Posterior cingulate gyrus (tissue), 11 donors: ENCODE measurements around the gene FUT2.
"Not testable (repeated sequence)": the region's sequence is repeated elsewhere in the genome, so short reads cannot be mapped to it uniquely, and the experiment has no call there.

Source experiments
- DNase-seq, 10 donors: peaks; one replicate each; pipeline versions ENCODE4 v3.0.0 to v3.0.0-alpha.2; 2020 to 2021; ENCODE audit warnings: mixed read lengths in 3 of 10
- intact Hi-C: fragments of 100-400 bp; cut with DNase I; formaldehyde crosslinking; loops from one replicate; pipeline ENCODE4 v1.15.1; 2023

FUT2 gene

GRCh38 chr19:48695743-48696352, at the start of gene FUT2:
Gene FUT2, plus strand, starts transcription at chr19:48695971. Its CDS starts 6,986 bp downstream, at chr19:48702957.
- no peak for DNase-seq
- intact Hi-C loops, result no loop called here

GRCh38 chr19:48646001-48646721, 49.6 kb upstream of the FUT2 start, which contains the start of gene CA11:
Gene CA11, minus strand, starts transcription at chr19:48646187. Its CDS starts 555 bp downstream, at chr19:48645632.
- peak; percentile 81 to 98 (median 88) for DNase-seq
- intact Hi-C loops, result loop anchor here (2.0 to 5.0 kb wide), 2 partner anchors 76 to 195 kb away; no protein-coding TSS in a partner anchor

DNA sequence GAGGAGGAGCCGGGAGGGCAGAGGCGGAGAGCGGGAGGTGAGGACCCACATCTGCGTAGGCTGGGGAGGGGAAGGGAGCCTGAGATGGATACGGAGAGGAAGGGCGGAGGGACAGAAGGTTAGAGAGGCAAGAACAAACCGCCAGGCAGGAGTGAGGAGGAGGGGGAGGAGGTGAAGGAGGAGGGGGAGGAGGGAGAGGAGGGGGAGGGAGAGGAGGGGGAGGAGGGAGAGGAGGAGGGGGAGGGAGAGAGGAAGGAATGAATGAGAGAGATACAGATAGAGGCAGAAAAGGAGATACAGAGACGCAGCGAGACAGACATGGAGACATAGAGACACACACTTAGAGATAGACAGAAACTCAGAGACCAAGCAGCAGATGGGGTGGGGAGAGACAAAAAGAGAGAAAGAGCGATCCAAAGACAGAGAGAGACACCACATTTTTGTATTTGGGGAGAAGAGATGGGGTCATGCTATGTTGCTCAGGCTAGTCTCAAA, 49.0 kb upstream of the FUT2 start:
- no peak for DNase-seq
- intact Hi-C loops, result loop anchor here (2.0 to 5.0 kb wide), 2 partner anchors 76 to 194 kb away; no protein-coding TSS in a partner anchor

GRCh38 chr19:48648134-48648533, 47.6 kb upstream of the FUT2 start:
- intact Hi-C loops, result loop anchor here (5.0 kb wide), 1 partner anchor 74 kb away; no protein-coding TSS in a partner anchor
- no peak for DNase-seq

DNA sequence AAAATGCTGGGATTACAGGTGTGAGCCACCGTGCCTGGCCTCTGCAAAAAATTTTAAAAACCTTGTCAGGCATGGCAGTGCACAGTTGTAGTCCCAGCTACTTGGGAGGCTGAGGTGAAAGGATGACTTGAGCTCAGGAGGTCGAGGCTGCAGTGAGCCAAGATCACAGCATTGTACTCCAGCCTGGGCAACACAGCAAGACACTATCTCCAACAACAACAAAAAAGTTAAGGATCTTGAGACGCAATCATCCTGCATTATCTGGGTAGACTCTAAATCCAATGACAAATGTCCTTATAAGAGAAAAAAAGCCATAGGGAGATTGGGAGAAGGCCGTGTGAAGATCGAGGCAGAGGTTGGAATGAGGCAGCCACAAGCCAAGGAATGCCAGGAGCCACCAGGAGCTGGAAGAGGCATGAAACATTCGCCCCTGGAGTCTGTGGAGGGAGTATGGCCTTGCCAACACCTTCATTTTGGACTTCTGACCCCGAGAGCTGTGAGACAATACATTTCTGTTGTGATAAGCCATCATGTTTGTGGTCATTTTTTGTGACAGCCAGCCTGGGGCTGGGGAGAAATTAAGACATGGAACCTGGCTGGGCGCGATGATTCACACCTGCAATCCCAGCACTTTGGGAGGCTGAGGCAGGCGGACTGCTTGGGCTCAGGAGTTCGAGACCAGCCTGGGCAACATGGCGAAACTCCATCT, 44.6 kb upstream of the FUT2 start:
- DNase-seq, result no peak
- intact Hi-C loops, result no loop called here

DNA sequence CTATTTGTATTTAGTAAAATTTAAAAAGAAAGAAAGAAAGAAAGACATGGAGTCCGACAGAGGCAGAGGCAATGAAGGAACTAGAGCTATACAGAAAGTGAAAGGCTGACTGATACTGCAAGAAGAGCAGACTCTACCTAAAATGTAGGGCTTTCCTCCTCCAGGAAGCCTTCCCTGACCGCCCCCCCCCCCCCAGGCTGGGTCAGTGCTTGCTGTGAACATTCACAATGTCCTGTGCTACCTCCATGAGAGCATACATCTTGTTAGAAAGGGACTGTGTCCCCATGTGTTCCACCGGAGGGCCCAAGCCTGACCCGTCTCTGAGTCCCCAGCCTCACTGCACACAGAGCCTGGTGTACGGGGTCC, 44.1 kb upstream of the FUT2 start:
- no peak for DNase-seq
- intact Hi-C loops, result no loop called here

- intact Hi-C loops, result no loop called here
- DNase-seq, result peak in 1 of 10 donors; percentile 28
These were observed 41.3 kb upstream of the FUT2 start for GRCh38 chr19:48654299-48655059.

DNA sequence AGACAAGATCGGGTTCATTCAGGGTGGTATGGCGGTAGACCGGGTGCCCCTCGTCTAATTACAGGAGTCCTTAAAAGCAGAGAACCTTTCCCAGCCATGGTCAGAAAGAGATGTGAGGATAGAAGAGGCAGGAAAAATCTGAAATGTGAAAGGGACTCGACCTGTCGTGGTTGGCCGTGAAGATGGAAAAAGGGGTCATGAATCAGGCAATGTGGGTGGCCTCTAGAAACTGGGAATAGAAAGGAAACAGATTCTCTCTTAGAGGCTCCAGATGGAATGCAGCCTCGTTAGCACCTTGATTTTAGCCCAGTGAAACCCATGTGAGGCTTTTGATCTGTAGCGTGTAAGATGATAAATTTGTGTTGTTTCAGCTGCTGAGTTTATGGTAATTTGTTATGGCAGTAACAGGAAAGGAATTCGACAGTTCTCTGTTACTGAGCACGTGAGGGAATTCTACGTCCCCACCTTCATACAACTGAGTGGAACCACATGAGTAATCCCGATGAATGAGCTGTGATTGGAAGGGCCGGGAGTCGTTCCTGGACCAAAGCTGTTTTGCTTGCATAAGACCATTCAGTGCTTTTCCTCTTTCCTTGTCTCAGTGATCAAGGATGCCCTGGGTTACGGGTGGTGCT, 38.8 kb upstream of the FUT2 start:
- intact Hi-C loops, result no loop called here
- peak in 1 of 10 donors; percentile 66 for DNase-seq

DNA sequence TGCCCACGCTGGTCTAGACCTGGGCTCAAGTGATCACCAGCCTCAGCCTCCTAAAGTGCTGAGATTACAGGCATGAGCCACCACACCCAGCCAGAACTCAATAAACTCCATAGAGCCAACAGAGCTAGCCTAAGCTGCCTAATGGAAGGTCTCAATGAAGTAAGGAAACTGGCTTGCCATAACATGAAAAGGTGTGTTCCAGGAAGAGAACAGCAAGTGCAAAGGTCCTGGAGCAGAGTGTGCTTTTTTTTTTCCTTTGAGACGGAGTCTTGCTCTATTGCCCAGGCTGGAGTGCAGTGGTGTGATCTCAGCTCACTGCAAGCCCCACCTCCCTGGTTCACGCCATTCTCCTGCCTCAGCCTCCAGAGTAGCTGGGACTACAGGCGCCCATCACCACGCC, 37.9 kb upstream of the FUT2 start:
- intact Hi-C loops, DNase-seq: not testable (repeated sequence)

DNA sequence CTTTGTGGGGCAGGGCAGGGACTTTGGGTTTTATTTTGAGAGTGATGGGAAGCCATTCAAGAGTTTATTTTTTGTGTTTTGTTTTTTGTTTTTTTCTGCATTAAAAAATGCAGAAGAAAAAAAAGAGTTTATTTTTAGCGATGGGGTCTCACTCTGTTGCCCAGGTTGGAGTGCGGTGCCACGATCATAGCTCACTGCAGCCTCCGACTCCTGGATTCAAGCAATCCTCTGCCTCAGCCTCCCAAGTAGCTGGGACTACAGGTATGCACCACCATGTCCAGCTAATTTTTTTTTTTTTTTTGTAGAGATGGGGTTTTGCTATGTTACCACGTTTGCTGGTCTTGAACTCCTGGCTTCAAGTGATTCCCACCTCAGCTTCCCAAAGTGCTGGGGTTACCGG, 37.3 kb upstream of the FUT2 start:
- intact Hi-C loops, result no loop called here

GRCh38 chr19:48659768-48660167, 36.0 kb upstream of the FUT2 start:
- DNase-seq, result peak in 2 of 10 donors; percentile 46 to 73
- intact Hi-C loops, result no loop called here

More for the DNA sequence above, 37.3 kb upstream of the FUT2 start:
- DNase-seq, result no peak

- intact Hi-C loops, result no loop called here
- DNase-seq, result peak in 8 of 10 donors; percentile 52 to 94 (median 75)
These were observed 34.7 kb upstream of the FUT2 start for GRCh38 chr19:48660852-48661710.

DNA sequence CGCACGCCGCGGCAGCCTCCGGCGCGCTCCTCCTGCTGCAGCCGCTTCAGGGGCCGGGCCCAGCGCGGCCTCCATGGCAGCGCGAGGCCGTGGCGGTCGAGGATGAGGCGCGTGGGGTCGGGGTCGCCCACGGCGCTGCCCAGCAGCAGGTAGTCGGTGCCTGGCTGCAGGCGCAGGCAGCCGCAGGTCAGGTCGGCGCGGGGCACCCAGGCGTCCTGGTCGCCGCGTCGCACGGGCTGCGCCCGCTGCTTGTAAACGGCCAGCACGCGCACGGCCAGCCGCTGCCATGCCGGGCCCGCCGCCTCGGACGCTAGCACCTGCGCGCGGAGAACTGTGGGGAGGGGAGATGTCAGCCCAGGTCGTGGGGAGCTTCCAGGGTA, 34.1 kb upstream of the FUT2 start:
- no peak for DNase-seq
- intact Hi-C loops, result no loop called here

DNA sequence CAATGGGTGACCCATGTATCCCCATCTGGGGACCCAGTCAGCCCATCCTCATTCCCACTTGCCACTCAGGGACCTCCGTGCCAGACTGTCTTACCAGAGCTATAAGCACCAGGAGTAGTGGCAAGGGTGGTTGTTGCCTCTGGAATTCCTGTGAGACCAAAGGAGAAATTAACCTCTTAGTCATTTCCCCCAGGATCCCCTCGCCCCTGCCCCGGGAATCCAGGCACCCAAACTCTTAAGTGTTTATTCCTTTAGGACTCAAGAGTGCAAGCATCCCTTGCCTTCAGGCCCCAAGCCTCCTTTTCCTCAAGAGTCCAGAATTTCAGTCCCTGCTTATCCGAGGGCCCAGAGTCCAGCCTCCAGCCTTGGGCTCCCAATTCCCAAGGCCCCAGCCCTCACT, 32.1 kb upstream of the FUT2 start:
- DNase-seq, result no peak
- intact Hi-C loops, result no loop called here

DNA sequence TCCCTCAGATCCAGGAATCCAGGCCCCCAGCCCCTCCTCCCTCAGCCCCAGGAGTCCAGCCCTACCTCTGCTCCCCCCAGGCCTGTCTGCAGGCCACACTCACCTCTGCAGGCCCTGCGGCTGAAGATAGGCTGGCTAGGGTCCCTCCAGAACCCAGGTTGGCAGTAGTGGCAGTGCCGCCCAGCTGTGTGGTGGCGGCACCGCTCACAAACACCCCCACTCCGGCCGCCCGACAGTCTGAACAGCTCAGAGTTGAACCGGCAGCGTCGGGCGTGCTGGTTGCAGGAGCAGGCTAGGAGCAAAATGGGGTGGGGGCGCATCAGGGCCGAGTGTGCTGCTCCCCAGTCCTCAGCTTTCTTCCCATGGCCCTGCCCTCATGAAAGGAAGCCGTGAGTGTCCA, 31.3 kb upstream of the FUT2 start:
- no peak for DNase-seq
- intact Hi-C loops, result no loop called here

DNA sequence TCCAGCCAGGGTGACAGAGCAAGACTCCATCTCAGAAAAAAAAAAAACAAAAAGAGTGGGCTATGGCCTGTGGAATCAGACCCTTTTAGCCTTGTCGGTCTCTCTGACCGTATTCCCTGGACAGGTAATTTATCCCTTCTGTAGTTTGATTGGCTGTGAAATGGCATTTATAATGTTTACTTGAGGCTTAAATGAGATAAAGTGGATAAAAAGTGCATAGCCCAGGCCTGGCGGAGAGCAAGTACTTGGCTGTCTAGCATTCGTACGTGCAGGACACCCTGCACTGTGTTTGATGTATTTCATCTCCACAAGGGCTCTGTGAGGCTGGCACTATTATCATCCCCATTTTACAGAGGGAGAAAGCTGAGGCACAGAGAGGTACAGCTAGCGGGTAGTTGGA, 30.0 kb upstream of the FUT2 start:
- intact Hi-C loops, result no loop called here

GRCh38 chr19:48668332-48668731, 27.4 kb upstream of the FUT2 start:
- no peak for DNase-seq
- intact Hi-C loops, result no loop called here

More for the DNA sequence above, 30.0 kb upstream of the FUT2 start:
- DNase-seq, result no peak

GRCh38 chr19:48668761-48669160, 27.0 kb upstream of the FUT2 start:
- no peak for DNase-seq
- intact Hi-C loops, result no loop called here
